ENCODE data around the gene PPFIBP1. TPM values are rescaled to one million over a fixed set of nuclear protein-coding genes. Genes with fewer than 3 reads are reported as not detected.

The PPFIBP1 gene
- total and polyA plus RNA-seq, 2 of the 8 experiments (the other 6 are each of a cell fraction or from before 2014, with no cell fraction given), result 7.7 to 31.3 TPM

GRCh38 chr12:27608890-27609289 is 84.9 kb downstream of the PPFIBP1 start (continued):
- TF ChIP-seq CHD7 (IDR thresholded peaks at IDR 0.05; ENCODE audit: insufficient replicate concordance, low read length) (no peak), SIN3A (conservative IDR thresholded peaks at IDR 0.05 in 1 of 2, IDR thresholded peaks at IDR 0.05 in 1 of 2; ENCODE audit: low read depth in 1 of 2, low read length in 2 of 2) (no peak), ZNF274 (IDR thresholded peaks at IDR 0.05; ENCODE audit: borderline replicate concordance, extremely low read depth, low read length) (no peak), POU5F1 (IDR thresholded peaks at IDR 0.05; ENCODE audit: low read depth, low read length) (no peak), POLR2A (IDR thresholded peaks at IDR 0.05; ENCODE audit: control extremely low read depth in 1 of 2, low read depth in 2 of 2, low read length in 2 of 2) (no peak), SIRT6 (IDR thresholded peaks at IDR 0.05; ENCODE audit: low read length) (no peak), POLR2AphosphoS5 (IDR thresholded peaks at IDR 0.05; ENCODE audit: low read depth, low read length) (no peak), ATF2 (IDR thresholded peaks at IDR 0.05; ENCODE audit: low read length) (no peak)

Measured in H1 (cell line).